ENCODE measurements around the gene TAF1C.
A peak's percentile ranks its signal among the peaks of the same experiment; 100 is the strongest.
"Not testable (repeated sequence)": the region's sequence is repeated elsewhere in the genome, so short reads cannot be mapped to it uniquely, and the experiment has no call there.

The TAF1C gene, protein sequence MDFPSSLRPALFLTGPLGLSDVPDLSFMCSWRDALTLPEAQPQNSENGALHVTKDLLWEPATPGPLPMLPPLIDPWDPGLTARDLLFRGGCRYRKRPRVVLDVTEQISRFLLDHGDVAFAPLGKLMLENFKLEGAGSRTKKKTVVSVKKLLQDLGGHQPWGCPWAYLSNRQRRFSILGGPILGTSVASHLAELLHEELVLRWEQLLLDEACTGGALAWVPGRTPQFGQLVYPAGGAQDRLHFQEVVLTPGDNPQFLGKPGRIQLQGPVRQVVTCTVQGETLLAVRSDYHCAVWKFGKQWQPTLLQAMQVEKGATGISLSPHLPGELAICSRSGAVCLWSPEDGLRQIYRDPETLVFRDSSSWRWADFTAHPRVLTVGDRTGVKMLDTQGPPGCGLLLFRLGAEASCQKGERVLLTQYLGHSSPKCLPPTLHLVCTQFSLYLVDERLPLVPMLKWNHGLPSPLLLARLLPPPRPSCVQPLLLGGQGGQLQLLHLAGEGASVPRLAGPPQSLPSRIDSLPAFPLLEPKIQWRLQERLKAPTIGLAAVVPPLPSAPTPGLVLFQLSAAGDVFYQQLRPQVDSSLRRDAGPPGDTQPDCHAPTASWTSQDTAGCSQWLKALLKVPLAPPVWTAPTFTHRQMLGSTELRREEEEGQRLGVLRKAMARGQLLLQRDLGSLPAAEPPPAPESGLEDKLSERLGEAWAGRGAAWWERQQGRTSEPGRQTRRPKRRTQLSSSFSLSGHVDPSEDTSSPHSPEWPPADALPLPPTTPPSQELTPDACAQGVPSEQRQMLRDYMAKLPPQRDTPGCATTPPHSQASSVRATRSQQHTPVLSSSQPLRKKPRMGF

DNA sequence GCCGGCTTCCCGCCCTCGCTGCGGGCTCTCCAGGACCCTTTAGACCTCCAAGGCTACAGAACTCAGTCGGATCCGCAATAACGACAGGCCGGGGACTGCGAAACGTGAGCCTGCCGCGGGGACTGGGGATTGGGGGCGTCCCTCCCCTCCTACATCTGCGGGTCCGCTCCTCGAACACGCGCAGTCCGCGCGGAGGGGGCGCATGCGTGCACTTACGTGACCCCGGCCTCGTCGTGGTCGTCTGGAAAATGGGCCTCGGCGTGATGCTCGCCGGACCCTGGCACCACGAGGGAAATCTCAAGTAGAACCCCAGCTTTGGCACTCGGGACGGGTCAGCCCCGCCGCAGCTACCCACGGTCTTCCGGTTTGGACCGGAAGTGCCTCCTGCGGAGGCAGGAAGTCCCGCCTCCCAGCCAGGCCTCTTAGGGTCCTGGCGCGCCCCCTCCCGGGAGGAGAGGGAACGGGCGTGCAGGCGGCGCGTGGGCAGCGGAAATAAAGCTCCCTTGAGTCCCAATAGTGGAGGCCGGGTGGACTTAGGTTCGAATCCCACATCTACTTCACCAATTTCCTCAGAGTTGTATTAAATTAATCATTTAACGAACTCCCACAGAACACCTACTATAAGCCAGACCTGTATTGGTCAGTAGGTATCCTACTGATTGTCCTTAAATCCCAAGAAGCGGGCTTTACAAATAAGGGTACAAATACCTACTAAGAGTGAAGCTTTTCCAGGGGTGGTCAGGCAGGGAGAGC, at the start of gene TAF1C:
TAF1C (minus strand) TSS at position 373 of the 753 bp plus-strand sequence. CDS start 2,069 bp downstream, outside the sequence.
- DNase-seq = peak; percentile 71

DNA sequence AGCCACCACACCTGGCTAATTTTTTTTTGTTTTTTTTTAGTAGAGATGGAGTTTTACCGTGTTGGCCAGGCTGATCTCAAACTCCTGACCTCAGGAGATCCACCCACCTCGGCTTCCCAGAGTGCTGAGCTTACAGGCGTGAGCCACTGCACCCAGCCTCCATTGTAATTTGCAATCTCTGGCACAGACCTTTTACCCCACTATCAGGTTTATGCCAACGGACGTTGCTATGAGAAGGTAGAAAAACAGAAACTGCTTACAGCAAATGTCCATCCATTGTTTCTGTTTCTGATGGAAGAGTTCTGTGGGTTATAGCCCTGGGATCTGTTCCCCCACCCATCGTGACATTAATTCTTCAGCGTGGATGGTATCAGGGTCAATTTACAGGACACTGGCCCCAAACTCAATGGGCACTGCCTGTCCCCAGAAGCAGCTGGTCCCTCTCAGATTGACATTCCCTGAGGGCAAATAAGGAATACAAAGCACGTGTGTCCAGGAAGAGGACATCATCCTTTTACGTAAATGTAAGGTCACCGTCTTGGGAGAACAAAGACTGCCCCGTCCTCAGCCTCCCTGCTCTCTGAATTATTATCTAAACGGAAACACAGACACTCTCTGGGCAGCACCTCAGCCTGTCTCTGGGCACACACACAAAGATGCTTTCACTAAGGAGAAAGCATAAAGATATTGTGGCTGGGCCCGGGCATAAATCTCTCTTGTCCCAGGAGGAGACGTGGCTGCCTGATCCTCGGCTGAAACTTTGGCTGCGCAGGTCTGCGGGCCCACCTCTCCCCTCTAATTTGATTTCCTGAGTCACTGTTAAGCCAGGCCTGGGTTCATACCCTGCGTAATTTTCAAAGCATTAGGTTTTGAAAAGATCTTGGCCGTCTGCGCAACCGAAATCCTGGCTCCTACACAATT, 47.7 kb upstream of the TAF1C start:
- no peak for DNase-seq

DNA sequence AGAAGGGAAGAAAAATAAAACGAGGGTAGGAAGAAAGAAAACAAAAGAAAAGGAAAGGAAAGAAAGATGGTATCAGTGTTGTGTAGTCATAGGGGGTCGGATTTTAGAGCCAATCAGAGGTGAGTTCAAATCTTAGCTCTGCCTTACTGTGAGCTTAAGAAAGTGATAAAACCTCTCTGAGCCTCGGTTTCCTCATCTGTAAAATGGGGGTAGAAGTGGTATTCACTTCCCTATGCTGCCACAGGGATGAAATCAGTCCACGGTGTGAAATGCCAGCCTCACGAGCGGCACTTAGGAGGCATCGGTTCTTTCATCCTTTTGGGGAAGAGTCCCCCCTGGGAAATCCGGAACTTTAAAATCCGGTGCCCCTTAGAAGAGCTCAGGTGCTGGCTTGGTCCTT, 46.9 kb upstream of the TAF1C start:
- no peak for DNase-seq

DNA sequence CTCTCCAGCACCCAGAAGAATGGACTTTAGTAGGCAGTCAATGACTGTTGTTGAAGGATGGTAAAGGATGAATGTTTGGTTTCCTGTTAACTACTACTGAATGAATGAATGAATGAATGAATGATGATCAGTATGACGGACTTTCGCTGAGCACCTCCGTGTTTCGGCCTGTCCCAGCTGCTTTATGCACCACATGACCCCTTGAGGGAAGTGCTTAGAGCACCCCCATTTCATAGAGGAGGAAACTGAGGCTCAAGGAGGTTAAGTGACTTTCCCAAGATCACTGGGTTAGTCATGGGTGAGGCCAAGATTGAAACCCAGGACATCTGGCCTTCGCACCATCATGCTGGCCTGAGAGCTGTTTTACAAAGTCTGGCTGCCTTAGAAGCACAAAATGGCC, 46.1 kb upstream of the TAF1C start:
- no peak for DNase-seq

DNA sequence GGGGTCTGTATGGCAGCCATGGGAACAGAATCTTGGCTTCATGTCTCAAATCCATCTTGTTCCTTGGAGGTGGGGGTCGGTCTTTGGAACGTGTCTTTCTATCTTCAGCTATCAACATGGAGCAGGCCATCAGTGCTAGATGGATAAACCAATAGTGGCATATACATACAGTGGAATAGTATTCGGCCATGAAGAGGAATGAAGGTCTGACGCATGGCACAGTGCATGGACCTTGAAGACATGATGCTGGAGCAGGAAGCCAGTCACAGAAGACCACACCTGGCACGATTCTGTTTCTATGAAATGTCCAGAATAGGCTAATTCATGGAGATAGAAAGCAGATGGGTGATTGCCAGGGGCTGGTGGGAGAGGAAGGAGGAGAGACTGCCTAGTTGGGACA, 45.2 kb upstream of the TAF1C start:
- no peak for DNase-seq

DNA sequence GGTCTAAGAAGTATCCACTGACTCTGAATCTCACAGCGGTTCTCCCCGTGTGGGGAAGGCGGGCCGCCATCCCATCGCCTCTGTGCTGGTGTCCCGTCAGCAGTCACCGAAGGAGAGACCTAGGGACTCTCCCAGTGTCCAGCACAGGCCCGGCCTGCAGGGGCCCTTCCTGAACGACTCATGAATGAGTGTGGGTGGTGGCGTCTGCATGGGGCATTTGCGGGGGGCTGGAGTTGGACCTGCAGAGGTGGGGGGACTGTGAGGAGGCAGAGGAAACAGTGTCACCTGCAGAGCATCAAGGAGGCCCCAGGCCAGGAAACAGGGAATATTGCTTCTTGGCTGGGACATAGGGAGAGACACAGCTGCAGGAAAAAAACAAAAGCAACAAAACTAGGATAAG, 42.6 kb upstream of the TAF1C start:
- no peak for DNase-seq

DNA sequence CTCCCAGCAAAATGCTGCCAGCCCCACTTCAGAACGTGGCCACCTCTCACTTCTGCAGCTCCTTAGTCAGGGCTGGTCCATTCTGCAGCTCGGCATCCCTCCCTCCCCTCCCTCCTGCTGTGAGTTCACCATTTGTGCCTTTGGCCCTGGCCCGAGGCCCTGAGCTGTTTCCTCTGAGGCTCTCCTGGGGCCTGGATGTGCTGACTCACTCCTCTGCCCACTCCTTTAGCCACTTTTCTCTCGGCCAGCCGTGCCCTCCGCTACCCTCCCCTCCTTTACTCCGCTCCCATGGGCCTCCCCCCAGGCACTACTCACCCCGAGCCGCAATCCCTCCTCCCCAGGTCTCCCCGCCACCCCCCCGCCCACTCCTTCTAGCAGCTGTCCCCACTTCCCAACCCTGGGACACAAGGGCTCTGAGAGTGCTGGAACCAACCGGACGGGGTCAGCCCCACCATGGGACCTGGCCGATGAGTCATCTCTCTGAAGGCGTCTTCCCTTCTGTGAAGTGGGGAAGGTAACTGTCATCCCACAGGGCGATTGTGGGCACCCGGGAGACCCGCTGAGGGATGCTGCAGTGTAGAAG, 41.5 kb upstream of the TAF1C start:
- DNase-seq = no peak

DNA sequence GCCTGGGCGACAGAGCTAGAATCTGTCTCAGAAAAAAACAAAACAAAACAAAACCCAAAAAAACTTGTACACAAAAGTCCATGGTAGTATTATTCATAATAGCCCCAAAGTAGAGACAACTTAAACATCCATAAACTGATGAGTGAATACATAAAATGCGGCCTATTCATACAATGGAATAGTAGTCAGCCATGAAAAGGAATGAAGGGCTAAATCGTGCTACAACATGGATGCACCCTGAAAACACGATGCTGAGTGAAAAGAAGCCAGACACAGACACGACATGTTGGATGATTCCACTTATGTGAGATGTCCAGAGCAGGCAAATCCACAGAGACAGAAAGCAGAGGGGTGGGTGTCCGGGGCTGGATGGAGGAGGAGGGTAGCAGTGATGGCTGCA, 40.7 kb upstream of the TAF1C start:
- DNase-seq = no peak

DNA sequence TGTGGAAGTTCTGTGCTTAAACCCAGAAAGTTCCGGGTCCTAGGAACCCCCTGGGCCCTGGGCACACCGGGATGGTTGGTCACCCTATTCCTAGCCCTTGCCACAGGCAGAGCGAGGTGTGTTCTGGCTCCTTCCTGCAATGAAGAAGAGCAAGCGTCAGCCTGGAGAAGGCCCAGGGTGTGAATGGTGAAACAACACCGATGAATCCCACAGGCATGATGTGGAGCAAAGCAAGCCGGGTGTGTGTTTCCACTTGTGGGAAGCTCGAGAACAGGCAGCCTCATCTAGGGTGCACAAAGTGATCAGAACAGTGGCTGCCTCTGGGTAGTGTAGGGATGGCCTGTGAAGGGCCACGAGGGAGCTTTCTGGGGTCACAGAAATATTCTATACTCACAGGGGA, 39.2 kb upstream of the TAF1C start:
- DNase-seq = no peak

DNA sequence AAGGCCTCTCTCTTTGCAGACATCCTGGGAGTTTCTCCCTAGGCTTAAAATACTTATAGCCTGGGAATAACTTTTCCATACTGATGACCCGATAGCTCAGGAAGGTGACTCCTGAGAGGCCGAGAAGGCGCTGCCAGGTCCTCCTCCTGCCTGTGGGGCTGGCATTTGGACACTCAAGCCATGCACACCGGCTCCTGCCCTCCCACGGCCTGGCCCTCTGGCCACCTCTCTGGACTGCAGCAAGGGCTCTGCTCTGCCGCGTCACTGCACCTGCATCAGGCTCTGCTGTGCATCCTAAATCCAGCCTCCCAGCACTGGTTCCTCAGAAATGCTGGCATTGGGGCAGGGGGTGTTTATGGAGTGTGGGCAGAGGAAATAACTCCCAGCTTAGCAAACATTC, 38.7 kb upstream of the TAF1C start:
- DNase-seq = no peak

DNA sequence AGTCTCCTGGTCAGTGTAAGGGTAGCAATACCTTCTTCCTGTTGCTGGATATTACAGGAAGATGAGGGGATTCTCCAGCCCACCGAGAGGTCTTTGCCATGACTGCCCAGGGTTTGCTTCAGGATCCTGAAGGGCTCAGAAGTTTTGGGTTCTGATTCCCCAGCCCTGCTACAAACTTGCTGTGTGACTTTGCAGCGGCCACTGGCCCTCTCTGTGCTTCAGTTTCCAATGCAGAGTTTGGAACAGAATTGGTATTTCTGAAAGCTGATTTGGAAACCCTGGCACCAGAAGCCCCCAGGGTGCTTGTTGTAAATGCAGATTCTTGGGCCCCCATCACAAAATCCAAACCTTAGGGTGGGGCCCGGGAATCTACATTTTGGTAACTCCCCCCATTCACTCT, 38.3 kb upstream of the TAF1C start:
- no peak for DNase-seq

DNA sequence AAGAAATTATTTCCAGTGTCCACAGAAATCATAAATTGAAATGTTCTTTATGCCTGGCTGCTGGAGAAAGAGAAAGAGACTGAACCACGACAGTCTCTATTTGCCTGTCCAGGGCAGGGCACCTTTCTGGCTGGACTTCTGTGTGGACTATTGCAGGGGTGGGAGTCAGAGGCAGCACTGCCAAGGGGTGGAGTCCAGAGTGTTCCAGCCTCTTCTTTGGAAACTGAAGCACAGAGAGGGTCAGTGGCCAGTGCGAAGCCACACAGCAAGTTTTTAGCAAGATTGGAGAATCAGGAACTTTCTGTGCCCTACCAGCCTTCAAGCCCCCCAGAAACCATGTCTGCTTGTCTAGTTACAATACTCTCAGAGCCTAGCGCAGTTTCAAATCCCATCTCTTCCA, 37.7 kb upstream of the TAF1C start:
- DNase-seq = no peak

DNA sequence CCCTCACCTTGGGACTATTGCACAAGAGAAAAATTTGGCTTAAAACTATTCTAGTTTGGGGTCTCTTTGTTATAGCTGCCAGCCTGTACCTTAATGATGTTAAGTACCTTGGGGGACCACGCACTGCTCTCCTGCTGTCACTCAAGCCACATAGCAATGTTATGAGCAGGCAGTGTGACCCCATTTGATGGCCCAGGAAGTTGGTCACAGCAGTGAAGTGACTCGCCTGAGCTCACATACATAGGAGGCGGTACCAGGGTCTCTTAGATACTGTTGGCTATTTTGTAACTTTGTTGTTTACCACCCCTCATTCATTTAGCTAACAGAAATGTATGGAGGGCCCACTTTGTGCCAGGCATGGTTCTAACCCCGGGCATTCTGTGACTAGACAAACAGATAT, 36.6 kb upstream of the TAF1C start:
- no peak for DNase-seq

DNA sequence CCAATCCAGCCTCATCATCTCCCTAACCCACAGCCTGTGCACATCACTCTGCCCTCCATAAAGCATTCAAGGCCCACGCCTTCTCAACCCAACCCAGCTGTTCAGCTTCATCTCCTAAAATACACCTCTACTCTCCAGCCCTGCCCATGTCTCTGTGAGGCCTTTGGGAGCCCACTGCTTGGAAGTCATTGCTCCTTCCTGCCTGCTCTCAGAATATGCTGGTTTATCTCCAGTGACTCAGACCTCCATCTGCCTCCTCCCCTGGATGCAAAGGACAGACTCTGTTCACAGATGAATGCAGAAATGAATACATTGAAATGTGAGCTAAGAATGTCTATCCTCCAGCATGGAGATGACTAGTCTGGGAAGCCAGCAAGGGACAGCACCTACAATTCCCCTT, 34.0 kb upstream of the TAF1C start:
- no peak for DNase-seq

DNA sequence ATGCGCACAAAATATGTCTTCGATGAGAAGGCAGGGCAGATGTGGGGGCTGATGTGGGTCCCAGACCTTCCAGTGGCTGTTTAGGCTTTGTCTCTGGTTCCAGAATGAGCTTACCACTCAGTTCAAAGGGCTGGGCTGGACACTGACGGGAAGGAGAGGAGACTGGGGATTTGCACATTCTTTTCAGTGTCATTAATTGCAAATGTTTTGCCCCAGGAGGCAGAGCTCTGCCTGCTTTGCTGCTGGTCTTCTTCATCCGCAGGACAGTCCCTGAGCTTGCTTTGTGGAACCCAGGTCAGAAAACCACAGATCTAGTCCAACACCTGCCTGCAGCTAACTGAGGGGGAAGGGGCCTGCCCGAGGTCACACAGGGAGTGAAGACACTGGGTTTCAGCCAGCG, 32.1 kb upstream of the TAF1C start:
- no peak for DNase-seq

DNA sequence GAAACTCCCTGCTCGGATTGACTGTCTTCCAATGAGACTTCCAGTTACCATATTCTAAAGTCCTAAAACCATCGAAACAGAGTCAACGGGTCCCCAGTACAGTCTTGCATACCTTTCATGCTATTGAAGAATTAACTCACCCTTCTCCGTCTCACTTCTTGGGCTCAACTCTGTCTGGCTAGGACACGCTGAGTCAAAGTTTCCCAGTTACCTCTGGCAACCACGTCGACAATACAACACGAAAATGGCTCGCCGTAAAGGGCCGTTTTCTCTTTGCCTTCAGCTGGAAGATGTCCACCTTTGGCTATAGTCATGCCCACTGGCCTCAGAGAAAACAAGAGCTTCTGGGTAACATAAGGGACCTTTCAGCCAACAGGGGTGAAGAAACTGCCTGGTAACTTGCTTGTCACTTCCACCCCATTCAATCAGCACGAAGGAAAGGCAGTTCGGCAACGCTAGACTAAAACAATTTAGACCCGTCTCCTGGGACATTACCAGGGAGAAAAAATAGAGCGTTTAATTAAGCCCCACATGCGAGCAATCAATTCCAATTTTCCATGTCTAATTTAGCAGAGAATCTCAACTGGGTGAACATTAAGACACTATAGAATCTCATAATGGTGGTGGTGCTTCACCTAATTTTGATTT, 31.4 kb upstream of the TAF1C start:
- DNase-seq = no peak

DNA sequence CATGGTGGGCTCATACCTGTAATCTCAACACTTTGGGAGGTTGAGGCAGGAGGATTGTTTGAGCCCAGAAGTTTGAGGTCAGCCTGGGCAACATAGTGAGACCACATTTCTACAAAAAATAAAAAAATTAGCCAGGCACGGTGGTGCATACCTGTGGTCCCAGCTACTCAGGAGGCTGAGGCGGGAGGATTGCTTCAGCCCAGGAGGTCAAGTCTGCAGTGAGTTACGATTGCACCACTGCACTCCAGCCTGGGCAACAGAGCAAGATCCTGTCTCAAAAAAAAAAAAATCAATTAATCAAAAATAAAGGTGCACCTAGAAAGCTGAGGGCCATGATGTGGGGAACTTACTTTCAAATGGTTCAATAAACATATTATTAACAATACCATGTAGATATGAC, 29.3 kb upstream of the TAF1C start:
- DNase-seq = not testable (repeated sequence)

DNA sequence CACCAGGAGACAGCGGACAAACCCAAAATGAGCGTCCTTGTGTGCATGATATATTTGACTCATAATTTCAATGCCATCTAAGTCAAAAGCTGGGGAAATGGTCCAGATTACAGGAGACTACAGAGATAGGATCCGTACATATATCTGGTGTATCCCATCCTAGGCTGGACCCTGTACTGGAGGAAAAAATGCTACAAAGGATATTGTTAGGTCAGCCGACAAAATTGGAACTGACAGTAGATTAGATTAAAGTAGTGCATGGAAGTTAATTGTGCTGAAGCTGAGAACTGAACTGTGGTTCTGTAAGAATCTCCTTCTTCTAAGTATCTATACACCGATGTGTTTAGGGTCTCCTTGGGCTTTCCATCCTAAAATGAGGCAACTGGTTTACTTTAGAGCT, 28.7 kb upstream of the TAF1C start:
- no peak for DNase-seq

DNA sequence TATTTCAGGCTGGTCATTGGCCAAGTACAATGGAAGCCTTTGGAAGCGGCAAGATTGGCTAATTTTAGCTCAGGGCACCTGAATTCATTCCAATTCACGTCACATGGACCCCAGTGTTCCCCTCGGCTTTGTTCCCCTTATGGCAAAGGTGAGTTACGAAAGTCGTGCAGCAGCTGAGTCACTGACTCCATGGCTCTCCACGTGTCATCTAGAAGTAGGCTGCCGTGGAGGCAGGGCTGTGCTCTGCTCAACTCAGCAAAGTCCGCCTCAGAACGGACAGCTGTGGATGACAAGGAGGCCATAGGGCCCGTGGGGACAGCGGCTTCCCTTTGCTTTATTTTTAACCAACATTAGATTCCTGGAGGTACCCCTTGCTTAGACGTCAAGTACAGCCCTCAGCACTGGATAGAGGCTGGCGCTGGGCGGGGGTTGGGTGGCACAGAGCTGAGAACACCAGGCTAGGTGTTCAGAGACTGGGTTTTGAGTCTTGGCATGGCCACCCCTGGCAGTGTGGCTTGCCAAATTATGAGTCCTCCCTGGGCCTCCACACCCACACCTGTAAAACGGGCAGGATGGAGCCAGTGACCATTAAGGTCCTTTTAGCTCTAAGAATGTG, 27.7 kb upstream of the TAF1C start:
- DNase-seq = no peak

DNA sequence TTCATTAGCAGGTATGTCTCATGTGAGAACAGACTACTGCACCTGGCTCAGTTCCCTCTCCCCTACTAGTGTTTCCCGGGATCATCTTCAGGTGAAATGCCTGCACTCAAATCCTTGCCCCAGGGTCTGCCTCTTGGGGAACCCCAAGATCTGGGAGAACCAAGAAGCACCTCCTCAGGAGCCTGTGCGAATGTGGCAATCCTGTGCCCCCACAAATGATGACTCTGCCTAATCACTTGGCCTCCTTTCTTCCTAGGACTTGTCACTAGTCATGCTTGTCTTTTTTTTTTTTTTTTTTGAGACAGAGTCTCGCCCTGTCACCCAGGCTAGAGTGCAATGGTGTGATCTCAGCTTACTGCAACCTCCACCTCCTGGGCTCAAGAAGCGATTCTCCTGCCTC, 25.8 kb upstream of the TAF1C start:
- DNase-seq = no peak

DNA sequence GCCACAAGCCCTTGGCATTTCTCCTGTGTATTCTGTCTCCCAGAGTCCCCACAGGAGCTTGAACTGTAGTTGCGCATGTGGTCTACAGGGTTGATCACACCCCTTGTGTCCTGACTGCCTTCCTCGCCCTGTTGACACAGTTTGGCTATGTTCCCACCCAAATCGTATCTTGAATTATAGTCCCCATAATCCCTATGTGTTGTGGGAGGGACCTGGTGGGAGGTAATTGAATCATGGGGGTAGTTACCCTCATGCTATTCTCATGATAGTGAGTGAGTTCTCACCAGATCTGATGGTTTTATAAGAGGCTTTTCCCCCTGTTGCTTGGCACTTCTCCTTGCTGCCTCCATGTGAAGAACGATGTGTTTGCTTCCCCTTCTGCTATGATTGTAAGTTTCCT, 25.3 kb upstream of the TAF1C start:
- DNase-seq = no peak

Measured in NCI-H2029 (cell line).